Fibroblast of the aortic adventitia (primary cell): ENCODE measurements around the gene TP63. TPM values are rescaled to one million over a fixed set of nuclear protein-coding genes. Genes with fewer than 3 reads are reported as not detected.

ENCODE experiments used
- DNase-seq: peaks from one replicate; pipeline ENCODE4 v3.0.0-alpha.2; 2010; ENCODE audit warnings: low read depth
- H3K4me3 ChIP-seq: 2 replicates; pipeline ENCODE4 v1.5.1; 2011; ENCODE audit warnings: low read depth, mild to moderate bottlenecking, control low read depth, low read length, moderate library complexity
- total RNA-seq: library from RNA; depleted of rRNA; stranded (reverse); fragments of >200 nt; gene quantifications from 2 replicates; pipeline ENCODE4 v1.2.3, GENCODE V29; 2012; ENCODE audit warnings: low replicate concordance
- TF ChIP-seq, protein P1 (sequence below): IDR thresholded peaks from 2 replicates; pipeline ENCODE4 v1.5.1; 2011; ENCODE audit warnings: mild to moderate bottlenecking, low read length, control low read depth, inconsistent platforms; ENCODE audit not compliant: insufficient read depth

The TP63 gene
- total RNA-seq, 1 donor, result 0.18 TPM

DNA sequence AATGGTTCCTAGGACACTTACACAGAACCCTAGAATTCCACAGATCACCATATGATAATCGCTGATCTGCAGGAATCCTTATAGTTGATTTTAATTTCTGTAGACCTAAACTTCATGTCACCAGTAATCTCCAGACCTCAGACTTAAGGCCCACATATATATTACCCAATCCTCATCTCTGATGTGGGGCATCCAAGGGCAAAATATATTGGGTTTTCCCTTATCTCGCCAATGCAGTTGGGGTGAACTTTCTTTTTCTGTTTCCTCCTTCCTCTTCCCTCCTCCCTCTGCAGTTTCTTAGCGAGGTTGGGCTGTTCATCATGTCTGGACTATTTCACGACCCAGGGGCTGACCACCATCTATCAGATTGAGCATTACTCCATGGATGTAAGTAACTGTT lies 259.3 kb downstream of the TP63 start:
- TF ChIP-seq, protein P1, sequence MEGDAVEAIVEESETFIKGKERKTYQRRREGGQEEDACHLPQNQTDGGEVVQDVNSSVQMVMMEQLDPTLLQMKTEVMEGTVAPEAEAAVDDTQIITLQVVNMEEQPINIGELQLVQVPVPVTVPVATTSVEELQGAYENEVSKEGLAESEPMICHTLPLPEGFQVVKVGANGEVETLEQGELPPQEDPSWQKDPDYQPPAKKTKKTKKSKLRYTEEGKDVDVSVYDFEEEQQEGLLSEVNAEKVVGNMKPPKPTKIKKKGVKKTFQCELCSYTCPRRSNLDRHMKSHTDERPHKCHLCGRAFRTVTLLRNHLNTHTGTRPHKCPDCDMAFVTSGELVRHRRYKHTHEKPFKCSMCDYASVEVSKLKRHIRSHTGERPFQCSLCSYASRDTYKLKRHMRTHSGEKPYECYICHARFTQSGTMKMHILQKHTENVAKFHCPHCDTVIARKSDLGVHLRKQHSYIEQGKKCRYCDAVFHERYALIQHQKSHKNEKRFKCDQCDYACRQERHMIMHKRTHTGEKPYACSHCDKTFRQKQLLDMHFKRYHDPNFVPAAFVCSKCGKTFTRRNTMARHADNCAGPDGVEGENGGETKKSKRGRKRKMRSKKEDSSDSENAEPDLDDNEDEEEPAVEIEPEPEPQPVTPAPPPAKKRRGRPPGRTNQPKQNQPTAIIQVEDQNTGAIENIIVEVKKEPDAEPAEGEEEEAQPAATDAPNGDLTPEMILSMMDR, result no peak
- H3K4me3 ChIP-seq, result no peak overlapping the region
- no peak for DNase-seq

DNA sequence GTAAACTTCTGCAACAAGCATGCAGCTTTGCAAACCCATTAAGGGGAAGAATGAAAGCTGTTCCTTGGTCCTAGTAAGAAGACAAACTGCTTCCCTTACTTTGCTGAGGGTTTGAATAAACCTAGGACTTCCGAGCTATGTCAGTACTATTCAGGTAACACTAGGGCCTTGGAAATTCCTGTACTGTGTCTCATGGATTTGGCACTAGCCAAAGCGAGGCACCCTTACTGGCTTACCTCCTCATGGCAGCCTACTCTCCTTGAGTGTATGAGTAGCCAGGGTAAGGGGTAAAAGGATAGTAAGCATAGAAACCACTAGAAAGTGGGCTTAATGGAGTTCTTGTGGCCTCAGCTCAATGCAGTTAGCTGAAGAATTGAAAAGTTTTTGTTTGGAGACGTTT lies 265.3 kb downstream of the TP63 start:
- H3K4me3 ChIP-seq, result no peak overlapping the region
- no peak for DNase-seq
- TF ChIP-seq, protein P1, result no peak

DNA sequence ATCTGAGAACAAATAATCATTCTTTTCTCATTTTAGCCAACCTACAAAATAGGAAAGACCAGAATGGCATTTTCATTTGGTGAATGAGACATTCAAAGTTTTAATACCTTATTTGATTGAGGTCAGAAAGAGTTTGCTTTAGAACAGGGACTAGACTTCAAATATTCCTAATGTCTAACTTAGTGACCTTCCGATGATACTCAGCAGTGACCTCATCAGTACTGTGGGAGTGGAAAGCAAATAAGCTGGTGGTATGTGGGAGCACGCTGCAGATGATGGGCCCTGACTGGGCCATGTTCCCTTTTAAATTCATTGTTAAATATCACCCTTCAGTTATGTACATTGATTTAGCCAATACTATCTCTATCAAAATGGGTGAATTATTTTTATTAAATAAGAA lies 266.2 kb downstream of the TP63 start:
- no peak for DNase-seq
- H3K4me3 ChIP-seq, result no peak overlapping the region
- TF ChIP-seq, protein P1, result no peak

DNA sequence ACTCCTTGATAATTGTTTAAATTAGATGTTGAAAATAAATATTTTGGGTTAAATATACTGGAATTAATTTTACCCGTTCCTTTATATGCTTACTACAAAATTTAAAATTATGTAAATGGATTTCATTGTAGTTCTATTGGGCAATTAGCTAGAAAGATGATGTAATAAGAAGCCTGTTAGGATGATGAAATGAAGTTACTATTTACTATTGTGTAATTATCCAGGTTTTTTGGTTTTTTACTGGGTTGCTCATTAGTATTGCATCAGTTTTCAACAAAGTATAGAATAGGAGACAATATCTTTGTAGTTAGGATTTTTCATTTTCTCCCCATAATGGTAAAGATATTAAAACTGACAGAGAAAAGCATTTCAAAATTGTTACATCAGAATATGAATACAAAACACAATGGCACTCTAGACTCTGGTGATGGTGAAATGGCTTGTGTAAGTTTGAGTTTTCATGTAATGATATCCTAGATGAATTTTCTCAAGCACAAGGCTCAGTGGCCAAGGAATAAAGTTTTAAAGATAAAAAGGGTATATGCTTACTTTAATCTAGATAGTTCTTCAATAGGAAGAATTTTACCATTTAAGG lies 267.5 kb downstream of the TP63 start:
- DNase-seq, result peak; percentile 49
- no peak overlapping the region for H3K4me3 ChIP-seq
- TF ChIP-seq, protein P1, result no peak

DNA sequence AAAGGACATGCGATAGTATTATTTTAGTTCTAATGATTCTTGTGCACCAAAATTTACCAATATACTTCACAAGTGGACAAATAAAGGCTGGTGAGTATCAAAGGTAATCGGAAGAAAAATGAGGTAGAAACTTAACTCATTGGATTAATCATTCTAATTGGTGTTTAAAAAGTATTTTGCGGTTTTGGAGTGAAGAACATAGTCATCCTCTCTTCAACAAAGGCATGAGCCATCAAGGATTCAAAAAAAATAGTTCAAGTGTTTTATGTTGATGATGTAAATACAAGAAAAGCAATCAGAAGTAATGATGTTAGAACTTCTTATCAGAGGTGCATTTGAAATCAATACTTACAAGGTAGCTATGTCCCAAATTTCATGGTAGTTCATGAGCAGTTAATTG lies 268.0 kb downstream of the TP63 start:
- H3K4me3 ChIP-seq, result no peak overlapping the region
- no peak for DNase-seq
- TF ChIP-seq, protein P1, result no peak

DNA sequence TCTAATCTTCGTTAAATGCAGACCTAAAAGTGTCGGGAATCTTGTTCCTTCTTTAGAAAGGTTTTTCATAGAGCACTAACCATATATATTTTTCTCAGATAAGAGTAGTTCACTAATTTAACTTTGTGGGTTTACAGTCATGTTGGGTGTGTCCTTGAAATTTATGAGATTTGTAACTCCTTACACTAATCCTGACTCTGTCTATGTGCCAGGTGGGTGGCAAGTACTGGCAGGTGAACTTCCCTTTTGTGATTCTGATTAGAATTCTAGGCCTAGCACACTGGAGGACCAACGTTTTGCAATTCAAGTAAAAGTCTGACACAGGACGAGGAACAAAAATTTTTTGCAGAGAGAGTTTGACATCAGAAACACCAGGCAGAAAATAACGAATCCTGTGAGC lies 269.4 kb downstream of the TP63 start:
- TF ChIP-seq, protein P1, result no peak
- no peak overlapping the region for H3K4me3 ChIP-seq
- DNase-seq, result no peak

DNA sequence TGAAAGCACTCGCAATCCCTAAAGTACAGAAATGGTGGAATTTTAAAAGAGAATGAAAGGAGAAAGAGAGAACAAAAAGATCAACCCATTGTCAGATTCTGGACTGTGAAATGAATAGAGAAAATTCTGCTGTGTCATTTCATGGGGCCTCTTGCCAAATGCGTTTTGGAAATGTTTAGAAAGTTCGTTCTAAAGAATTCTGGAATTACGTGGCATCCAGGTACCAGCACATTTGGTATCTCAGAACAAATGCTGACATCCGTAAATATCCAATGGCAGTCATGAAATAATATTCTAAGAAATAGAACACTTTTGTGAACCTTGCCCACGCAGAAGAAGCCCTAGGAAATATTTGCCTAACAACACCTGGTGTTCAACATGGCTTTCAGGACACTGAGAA lies 270.3 kb downstream of the TP63 start:
- TF ChIP-seq, protein P1, result no peak
- no peak for DNase-seq
- H3K4me3 ChIP-seq, result no peak overlapping the region
